GM19043 (cell line): ENCODE measurements around the gene GSC2.
A peak's percentile ranks its signal among the peaks of the same experiment; 100 is the strongest.

ENCODE experiments used
- ATAC-seq: cut with Tn5 transposase; IDR thresholded peaks from one replicate; pipeline ENCODE4 v1.9.1; 2021; ENCODE audit warnings: low read depth; ENCODE audit not compliant: unreplicated experiment

Gene GSC2

DNA sequence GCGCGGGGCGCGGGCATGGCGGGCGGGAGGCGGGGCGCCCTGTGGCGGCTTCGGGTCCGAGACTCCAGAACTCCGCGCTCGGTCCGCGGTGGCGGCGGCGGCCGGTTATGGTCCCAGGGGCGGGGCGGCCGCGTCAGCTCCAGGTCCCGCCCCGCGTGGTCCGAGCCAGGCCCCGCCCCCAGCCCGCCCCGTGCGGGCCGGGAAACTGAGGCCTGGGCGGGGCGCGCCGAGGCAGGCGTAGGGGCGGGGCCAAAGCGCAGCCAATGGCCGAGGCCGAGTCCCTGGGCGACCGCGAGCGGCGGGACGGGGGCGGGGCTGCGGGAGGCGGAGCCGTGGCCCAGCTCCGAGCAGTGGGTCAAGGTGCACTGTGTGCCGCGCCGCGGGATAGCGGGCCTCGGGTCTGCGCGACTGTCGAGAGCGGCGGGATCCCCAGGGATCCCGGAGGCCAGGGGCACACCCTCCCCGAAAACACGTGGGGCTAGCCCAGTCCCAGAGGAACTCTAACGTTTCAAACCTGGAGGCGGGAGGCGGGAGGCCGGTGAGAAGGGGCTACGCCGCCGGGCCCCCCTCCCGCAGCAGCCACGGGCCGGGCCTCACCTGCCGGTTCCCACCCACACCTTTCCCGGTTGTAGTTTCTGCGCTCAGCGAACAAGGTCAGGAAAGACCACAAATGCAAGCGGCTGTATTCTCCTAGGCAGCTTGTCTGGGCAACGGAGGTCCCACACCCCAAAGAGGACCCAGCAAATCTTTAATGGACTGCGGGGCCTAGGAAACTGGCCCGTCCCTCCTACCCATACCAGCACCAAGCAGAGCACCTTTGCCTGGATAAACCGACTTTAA, 28.8 kb upstream of the GSC2 start, which contains the start of gene SLC25A1:
Gene SLC25A1 (minus strand): TSS at position 80 of the 840 bp plus-strand sequence. CDS start 63 bp downstream, at position 17.
- peak; percentile 61 for ATAC-seq

DNA sequence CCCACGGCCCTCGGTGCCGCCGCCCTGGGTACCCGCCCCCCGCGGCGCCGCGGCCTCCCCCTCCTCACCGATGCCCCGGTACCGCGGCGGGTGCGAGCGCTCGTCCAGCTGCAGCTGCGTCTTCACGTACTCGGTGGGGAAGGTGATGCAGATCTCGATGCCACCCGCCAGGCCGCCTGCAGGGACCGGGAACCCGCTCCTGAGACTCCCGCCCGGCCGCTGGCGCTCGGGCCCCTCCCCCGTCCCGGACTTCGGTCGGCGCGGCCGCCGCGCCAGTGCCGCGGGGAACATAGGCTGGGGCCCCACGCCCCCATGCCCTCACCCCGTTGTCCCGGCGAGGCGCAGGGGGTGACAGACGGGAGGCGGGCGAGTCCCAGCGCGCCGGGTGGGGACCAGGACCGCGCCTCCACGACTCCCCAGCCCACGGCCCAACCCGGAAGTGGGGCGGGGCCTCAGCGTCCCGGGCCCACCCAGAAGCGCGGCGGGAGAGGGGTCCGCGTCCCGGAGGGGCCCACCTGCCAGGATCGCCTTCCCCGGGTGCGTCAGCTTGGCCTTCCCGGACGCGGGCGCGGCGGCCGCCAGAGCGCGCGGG, 28.1 kb upstream of the GSC2 start:
- ATAC-seq = peak; percentile 18

DNA sequence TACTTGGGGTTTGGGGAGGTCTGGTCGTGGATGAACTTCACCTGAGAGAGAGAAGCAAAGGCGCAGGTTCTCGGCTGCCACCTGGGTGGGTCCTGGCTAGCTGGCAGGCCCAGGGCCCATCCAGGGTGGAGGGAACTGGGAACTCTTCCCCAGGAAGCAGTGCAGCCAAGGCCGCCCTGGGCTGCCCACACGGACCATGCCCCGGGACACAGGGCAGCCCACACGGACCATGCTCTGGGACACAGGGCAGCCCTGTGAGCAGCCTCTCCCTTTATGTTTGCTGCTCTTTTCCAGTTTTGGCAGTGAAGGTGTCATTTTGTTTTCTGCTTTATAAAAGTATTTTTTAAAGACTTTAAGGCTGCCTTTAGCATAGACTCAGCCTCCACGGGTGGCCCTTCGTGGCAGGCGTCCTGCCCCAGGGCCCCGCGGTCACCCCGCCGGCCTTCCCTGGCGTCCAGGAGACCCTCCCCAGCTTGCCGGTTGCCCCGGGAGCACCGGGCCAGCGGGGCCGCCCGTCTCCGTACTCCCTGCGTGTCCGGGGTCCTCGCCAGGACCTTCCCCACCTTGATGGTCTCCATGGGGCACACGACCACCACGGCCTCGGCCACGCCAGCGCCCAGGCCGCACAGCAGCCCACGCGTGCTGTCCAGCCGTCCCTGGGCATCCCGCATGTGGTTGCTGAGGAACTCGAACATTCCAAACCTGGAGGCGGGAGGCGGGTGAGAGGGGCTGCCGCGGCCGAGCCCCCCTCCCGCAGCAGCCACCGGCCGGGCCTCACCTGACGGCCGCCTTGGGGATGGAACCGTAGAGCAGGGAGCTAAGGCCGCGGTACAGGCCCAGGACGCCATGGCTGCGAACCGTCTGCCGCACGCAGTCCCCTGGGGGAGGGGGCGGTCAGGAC, 27.3 kb upstream of the GSC2 start:
- ATAC-seq = no peak

DNA sequence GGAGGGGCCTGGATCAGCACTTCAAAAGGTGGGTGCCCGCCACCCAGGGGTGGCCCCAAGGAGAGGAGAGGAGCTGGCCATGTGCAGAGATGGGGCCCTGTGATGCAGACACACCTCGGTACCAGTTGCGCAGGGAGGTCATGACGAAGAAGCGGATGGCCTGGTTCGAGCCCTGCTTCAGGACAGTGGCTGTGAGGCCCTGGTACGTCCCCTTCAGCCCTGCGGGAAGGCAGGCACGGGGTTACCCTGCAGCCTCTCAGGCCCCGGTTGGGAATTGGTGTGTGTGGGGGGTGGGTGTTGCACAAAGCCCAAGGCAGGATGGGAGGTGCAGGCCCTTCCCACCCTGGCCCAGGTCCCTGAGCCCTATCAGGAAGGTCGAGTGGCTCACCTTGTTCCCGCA, 26.6 kb upstream of the GSC2 start:
- no peak for ATAC-seq

DNA sequence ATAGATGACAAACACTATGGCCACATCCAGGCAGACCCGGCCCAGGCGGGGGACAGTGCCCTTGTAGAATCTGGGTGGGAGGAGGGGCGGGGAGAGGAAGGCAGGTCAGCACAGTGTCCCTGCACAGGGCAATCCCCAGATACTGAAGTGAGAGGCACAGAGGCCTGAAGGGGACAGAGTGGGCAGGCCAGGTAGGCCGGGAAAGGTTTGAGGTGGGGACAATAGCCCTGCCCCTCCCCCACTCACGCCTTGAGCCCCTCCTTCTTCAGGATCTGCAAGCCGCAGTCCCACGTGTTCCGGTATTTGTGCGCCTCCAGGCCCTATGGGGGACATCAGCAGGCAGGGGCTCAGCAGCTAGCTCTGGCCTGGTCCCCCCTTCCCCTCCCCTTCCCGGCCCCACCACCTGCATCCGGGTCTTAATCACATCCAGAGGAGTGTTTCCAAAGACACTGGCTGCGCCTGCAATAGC, 26.1 kb upstream of the GSC2 start:
- ATAC-seq = no peak

DNA sequence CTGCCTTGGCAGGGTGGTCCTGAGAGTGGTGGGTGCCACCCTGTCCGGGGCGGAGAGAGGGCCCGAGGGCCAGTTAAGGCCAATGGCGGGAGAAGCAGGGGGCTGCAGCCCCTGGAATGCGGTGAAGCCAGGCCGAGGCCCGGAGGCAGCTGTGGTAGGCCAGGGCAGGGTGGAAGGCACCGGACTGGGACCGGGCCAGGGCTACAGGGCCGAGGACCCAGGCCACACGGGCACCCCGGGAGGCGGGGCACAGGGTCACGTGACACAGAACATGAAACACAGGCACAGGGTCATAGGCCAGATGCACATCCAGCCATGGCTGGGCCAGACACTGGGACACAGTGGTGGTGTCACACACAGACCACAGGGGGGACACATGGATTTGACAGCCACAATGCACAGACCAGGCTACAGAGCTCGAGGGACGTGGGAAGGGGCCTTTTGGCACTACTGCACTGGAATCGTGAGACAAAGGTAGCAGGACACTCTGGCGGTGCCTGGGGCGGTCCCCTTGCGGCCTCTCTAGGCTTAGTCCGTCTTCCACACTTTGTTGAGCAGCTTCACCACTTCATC, 25.6 kb upstream of the GSC2 start:
- no peak for ATAC-seq

DNA sequence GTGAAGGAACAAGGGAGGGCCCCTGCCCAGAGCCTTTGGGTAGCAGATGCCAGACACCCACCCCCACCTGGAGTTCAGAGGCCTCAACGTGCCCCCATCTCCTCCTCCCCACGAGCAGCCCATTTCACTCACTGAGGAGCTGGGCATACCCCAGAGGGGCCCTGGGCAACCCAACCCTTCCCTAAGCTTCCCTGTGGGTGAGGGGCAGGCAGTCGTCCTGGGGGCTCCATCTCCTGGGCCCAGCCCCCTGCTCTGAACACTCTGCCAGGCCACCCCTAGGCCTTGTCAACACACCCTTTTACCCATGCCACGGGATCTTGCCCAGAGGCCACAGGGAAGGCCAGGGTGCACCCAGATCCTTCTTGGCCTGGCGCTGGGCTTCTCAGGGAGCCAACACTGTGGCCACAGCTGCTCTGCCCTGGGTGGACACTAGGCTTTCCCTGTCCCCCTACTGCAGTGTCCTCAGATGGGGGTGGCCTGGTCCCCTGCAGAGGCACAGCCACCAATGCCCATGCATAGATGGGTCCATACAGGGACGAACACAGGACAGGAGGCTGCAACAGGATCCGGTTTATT, 25.0 kb upstream of the GSC2 start:
- no peak for ATAC-seq

DNA sequence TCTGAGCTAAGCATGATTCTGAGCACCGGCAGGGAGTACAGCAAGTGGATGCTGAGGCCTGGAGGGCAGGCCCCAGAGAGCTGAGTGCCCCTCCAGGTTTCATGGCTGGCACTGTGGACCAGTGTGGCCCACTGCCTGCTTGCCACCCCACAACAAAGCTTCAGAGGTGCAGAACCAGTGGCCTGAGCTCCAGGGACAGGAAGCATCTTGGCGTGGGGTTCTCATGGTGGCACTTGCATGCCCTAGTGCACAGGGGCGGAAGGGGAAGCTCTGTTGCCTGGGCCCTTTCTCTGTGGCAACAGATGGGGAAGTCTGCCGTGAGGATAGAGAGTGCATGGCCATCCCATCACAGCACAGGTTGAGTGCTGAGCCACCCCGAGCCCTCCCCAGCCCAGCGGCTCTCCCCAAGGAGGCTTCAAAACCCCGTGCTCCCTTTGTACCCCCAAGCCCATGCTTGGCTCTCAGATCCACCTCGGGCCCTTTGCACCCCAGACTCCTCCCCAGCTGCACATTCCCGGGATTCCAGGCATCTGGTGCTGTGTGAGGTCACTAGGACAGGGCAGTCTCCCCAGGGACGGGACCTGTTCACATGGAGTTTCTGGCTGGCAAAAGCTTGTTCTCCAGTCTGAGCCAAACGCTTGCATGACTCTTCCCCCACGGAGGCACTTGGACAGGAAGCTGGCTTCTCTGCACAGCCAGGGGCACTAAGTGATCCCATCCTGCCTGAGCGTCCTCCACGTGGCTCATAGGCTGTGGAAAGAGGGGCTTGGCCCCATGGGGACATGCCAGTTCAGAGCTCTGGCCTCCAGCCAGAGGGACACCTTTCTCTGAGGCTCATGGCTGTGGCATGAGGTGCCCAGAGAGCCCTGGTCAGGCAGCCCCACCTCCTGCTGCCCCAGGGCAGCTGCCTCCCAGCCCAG, 24.3 kb upstream of the GSC2 start:
- ATAC-seq = no peak

DNA sequence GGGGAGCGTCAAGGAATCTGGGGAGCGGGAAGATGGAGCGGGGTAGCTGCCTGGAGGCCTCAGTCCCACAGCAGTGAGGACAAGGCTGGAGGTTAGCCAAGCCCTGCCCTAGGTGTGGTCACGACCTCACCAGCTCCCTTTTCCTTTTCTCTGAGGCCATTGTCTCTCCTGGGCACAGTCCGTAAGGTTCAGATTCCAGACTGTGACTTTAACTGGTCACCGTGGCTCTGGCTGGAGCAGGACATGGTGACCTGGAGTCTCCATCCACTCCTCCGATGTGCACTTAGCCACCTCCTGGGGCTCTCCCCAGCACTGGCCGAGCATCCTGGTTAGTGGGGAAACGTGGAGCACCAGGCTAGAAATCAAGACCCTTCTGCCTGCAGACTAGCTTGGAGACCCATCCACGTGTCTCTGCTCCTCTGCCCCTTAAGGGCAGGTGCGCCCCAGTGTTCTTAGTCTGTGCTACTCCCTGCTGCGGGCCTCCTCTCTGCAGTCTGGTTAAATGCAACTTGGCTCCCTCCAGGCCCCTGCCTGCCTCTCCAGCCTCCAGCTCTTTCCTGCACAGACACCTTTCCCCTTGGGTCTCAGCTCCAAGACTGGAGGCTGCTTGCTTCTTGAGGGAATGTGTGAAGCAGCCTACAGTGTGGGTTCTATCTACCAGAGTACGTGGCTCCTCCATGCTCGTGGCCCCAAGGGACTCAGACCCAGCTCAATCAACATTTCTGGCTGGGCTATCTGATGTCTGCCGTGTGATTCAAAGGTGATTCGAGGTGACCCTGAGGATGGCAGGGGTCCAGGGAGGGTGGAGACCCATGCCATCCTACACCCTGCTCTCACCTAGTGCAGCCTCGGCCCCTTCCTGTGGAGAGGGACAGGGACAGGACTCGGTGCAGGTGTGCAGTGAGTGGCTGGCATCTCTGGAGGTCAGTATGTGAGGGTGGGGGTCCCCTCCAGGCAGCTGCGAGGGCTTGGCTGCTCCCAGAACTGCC, 23.2 kb upstream of the GSC2 start:
- no peak for ATAC-seq

DNA sequence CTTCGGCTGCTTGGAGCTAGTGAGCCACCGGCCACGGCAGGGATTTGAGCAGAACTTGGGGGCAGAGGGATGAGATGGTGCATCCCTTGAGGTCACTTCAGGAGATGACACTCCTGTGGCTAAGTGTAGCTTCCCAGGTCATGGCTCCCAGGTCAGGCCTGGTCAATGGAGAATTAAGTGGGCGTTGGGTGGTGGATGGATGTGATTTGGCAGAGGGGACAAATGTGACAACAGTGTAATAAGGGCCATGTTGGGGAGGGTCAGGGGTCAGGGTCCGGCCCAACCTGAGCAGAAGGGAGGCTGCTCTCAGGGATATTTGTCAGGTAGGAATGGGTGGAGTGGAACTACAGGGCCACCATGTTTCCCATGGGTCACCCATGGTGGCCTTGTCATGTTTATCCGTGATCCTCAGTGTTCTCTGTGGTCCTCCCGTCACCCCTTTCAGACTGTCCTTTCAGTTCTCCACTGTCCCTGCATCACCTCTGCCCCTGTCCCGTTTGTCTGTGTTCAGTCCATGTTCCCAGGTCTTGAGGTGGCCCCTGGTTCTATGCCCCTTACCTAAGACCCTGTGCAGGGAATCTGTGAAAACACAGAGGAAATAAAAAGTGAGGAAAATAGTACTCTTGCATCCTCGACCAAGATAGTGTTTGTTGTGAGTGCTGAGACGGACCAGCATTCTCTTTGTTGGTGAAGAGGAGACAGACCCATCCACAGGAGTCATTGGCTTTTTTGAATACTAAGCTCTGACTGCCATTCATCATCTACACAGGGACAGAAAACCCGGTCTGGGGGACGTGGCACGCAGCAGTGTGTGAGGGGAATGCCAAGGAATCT, 22.3 kb upstream of the GSC2 start:
- no peak for ATAC-seq

DNA sequence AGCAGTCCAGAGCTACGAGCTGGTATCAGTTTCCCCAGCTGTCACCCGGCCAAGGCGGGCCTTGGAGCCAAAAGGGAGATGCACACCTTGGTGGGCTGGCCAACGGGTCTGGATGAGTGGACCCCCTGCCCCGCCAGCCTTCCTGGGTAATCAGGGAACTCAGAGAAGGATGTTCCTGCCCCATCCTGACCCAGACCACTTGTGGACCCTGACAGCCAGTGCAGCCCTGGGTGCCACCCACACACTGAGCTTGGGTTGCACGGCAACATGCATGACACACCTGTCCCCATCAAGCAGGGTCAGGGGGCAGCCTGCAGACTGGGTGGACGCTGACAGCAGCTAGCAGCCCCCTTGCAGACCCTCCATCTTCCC, 19.8 kb upstream of the GSC2 start:
- ATAC-seq = no peak

DNA sequence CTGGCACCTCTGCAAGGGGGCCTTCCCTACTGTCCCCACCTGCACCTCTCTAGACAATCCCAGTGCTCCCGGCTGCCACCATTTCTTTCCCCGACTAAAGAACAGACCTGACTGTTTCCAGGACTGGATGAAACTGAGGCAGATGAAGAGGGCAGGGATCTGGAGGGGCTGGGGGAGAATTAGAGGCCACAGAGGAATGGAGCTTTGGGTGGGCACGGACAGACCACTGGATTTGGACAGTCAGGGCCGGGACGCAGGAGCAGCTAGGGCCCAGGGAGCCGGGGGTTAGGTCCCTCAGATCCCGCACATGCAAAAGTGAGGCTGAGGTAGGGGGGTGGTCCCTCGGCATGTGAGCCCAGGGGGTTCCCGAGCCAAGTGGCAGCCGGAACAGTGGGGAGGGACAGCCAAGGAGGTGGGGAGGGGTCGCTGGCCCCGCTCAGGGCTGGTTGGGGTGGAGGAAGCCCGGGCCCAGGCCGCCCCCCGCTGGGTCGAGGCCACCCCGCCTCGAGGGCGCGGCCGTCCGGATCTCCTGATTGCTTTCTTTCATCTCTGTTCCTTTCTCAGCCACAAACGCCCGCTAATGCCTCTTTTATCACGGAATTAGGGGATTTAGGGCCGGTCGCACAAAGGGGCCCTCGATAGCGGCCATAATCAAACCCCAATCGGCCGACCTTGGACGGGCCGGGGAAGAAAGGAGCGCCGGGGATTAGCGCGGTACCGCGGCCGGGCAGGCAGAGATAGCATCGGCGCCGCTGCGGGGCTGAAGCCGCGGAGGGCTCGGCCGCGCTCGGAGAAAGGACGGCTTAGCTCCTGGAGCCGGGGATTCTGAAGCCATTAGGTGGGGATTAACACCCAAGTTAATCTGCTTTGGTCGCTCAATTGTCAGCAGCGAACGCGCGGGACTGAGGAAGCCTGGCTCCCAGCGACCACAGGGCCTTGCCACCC, 19.2 kb upstream of the GSC2 start:
- no peak for ATAC-seq

DNA sequence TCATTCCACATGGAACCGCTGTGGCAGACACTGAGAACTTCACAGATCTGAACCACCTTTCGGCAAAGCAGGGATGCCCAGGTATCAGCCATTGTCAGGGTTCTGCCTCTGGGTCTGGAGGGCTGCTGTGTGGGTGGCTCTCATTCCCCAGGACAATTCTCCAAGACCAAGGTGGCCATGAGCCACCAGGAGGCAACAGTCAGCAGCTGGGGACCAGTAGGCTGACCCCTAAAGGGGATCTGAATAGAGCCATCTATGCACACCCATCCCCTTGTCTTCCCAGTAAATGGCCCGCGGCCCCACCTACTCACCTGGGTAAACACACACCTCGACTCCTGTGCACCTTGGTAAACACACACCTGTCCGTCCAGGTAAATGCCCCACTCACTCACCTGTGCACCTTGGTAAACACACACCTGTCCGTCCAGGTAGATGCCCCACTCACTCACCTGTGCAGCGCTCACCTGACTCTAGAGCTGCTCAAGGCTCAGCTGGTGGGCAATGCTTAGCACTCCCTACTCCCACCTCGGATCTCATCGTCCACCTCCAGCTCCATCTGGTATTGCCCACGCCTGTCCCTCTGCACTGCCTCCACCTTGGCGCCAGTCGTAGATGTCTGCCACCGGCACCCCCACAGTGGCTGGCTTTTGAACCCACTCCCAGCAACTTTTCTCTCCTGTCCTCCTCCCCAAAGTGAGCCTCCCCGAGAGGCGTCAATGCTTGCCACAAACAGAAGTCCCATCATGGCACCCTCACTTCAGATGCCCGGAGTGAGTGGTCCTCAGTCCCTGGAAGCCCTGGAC, 18.2 kb upstream of the GSC2 start:
- ATAC-seq = no peak

DNA sequence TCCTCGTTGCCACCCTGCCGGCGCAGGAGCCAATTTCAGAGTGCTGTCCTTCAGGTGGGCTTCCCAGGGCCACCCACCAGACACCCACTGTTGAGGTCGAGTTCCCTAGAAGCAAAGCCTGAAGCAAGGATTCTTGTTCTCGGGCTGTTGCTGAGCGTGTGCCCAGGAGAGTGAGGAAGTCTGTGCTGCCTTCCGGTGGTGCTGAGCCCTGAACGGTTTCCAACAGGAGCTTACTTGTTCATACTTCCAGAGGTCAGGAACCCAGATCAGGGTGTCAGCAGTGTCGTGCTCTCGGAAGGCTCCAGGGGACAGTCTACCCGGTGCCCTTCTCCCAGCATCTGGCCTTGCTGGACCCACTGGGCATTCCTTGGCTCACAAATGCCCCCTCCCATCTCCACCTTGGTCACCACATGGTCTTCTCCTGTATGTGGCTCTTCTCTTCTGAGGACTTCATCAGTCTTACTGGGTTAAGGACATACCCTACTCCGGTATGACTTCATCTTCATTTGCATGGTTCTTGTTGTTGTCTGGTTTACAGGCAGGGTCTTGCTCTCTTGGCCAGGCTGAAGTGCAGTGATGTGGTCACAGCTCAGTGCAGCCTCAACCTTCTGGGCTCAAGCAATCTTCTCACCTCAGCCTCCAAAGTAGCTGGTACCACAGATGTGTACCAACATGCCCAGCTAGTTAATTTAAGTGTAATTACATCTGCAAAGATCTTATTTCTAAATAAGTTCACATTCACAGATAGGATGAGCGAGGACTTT, 17.2 kb upstream of the GSC2 start:
- ATAC-seq = no peak

DNA sequence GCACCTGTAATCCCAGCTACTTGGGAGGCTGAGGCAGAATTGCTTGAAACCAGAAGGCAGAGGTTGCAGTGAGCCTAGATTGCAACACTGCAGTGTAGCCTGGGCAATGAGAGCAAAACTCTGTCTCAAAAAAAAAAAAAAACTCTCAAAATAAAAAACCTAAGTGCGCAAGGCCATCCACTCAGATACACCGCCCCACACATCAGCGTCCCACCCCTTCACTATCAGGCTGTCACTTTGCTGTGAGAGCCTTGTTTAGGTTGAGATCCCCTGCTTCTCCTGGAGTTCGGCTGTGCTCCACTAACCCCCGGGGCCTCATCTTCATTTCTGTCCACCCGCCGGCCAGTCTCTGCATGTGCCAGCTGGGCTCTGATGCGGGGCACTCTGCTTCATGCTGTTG, 16.3 kb upstream of the GSC2 start:
- no peak for ATAC-seq
